Activated CD4-positive, alpha-beta T cell treated with anti-CD3 and anti-CD28 coated beads, Interleukin-2, amount 10 ng/mL, durations not matched to agents 24 days and 14 days (primary cell): ENCODE results near the gene ANKRD24. TPM values are rescaled to one million over a fixed set of nuclear protein-coding genes. Genes with fewer than 3 reads are reported as not detected.

Experiments
- DNase-seq: peaks from one replicate; pipeline ENCODE4 v3.0.0; 2022
- H3K27ac Mint-ChIP-seq: one replicate; pipeline ENCODE4 v1.8.0; 2022; ENCODE audit warnings: mild to moderate bottlenecking, mixed read lengths
- H3K27me3 Mint-ChIP-seq: one replicate; pipeline ENCODE4 v1.8.0; 2022; ENCODE audit warnings: mixed read lengths
- H3K36me3 Mint-ChIP-seq: one replicate; pipeline ENCODE4 v1.8.0; 2022; ENCODE audit warnings: low read depth, mild to moderate bottlenecking, mixed read lengths
- H3K4me1 Mint-ChIP-seq: one replicate; pipeline ENCODE4 v1.8.0; 2021; ENCODE audit warnings: mixed read lengths
- H3K4me3 Mint-ChIP-seq: one replicate; pipeline ENCODE4 v1.8.0; 2022; ENCODE audit warnings: mild to moderate bottlenecking, moderate library complexity, mixed read lengths
- H3K9me3 Mint-ChIP-seq: one replicate; pipeline ENCODE4 v1.8.0; 2021; ENCODE audit warnings: mixed read lengths
- intact Hi-C: fragments of 100-400 bp; cut with micrococcal nuclease; formaldehyde crosslinking; loops from one replicate; pipeline ENCODE4 v1.15.1; 2023
- total RNA-seq: library from RNA; stranded (reverse); gene quantifications from 2 replicates; pipeline ENCODE4 v1.2.3, GENCODE V29; 2022

The ANKRD24 gene
- total RNA-seq, 1 donor from 2014 or later: 0.72 TPM

GRCh38 chr19:4197625-4198466, 15.4 kb downstream of the ANKRD24 start:
- Mint-ChIP-seq H3K9me3 (peaks cover 11% of the 10 kb centered on the region), H3K36me3 (peaks cover 8% of the 10 kb centered on the region), H3K4me1 (peaks cover 8% of the 10 kb centered on the region), H3K4me3 (no peak overlapping the region), H3K27me3 (peaks cover 27% of the 10 kb centered on the region), H3K27ac (no peak overlapping the region)
- DNase-seq: no peak
- intact Hi-C loops: no loop called here

GRCh38 chr19:4198467-4199126, 16.1 kb downstream of the ANKRD24 start:
- Mint-ChIP-seq H3K27ac (no peak overlapping the region), H3K9me3 (peaks cover 11% of the 10 kb centered on the region), H3K4me1 (peaks cover 8% of the 10 kb centered on the region), H3K36me3 (peaks cover 8% of the 10 kb centered on the region), H3K27me3 (peaks cover 27% of the 10 kb centered on the region), H3K4me3 (no peak overlapping the region)
- no peak for DNase-seq
- intact Hi-C loops: no loop called here

GRCh38 chr19:4199699-4200293, 17.3 kb downstream of the ANKRD24 start:
- Mint-ChIP-seq H3K27me3 (peaks cover 24% of the 10 kb centered on the region), H3K9me3 (peaks cover 11% of the 10 kb centered on the region), H3K4me3 (no peak overlapping the region), H3K36me3 (peaks cover 8% of the 10 kb centered on the region), H3K27ac (no peak overlapping the region), H3K4me1 (peaks cover 10% of the 10 kb centered on the region)
- DNase-seq: no peak
- intact Hi-C loops: loop anchor here (5.0 kb wide), 1 partner anchor 212 kb away; the partner anchor contains the start of gene EEF2

GRCh38 chr19:4200940-4201542, 18.6 kb downstream of the ANKRD24 start:
- Mint-ChIP-seq H3K36me3 (peaks cover 8% of the 10 kb centered on the region), H3K27me3 (peaks cover 24% of the 10 kb centered on the region), H3K4me3 (no peak overlapping the region), H3K9me3 (peaks cover 11% of the 10 kb centered on the region), H3K4me1 (peaks cover 10% of the 10 kb centered on the region), H3K27ac (no peak overlapping the region)
- intact Hi-C loops: loop anchor here (5.0 kb wide), 1 partner anchor 214 kb away; the partner anchor contains the start of gene EEF2
- no peak for DNase-seq

- peaks cover 10% of the 10 kb centered on the region for H3K4me1 Mint-ChIP-seq
- no peak for DNase-seq
- H3K27me3 Mint-ChIP-seq: peaks cover 22% of the 10 kb centered on the region
- H3K27ac Mint-ChIP-seq: no peak overlapping the region
- no peak overlapping the region for H3K4me3 Mint-ChIP-seq
- H3K9me3 Mint-ChIP-seq: peaks cover 11% of the 10 kb centered on the region
- H3K36me3 Mint-ChIP-seq: peaks cover 8% of the 10 kb centered on the region
- intact Hi-C loops: loop anchor here (5.0 kb wide), 1 partner anchor 214 kb away; the partner anchor contains the start of gene EEF2
These were observed 19.3 kb downstream of the ANKRD24 start for GRCh38 chr19:4201798-4202197.

GRCh38 chr19:4206818-4207484, 24.5 kb downstream of the ANKRD24 start:
- no peaks in the 10 kb centered on the region for H3K36me3 Mint-ChIP-seq
- no peak overlapping the region for H3K4me3 Mint-ChIP-seq
- intact Hi-C loops: no loop called here
- no peak overlapping the region for H3K27ac Mint-ChIP-seq
- no peaks in the 10 kb centered on the region for H3K9me3 Mint-ChIP-seq
- peaks cover 2% of the 10 kb centered on the region for H3K4me1 Mint-ChIP-seq
- no peak for DNase-seq
- H3K27me3 Mint-ChIP-seq: no peaks in the 10 kb centered on the region

GRCh38 chr19:4208385-4209094, 26.1 kb downstream of the ANKRD24 start:
- H3K4me1 Mint-ChIP-seq: peaks cover 2% of the 10 kb centered on the region
- H3K9me3 Mint-ChIP-seq: no peaks in the 10 kb centered on the region
- no peaks in the 10 kb centered on the region for H3K36me3 Mint-ChIP-seq
- no peak for DNase-seq
- no peaks in the 10 kb centered on the region for H3K27me3 Mint-ChIP-seq
- no peak overlapping the region for H3K27ac Mint-ChIP-seq
- no peak overlapping the region for H3K4me3 Mint-ChIP-seq
- intact Hi-C loops: no loop called here

- no peak for DNase-seq
- no peak overlapping the region for H3K4me3 Mint-ChIP-seq
- no peak overlapping the region for H3K27ac Mint-ChIP-seq
- no peaks in the 10 kb centered on the region for H3K27me3 Mint-ChIP-seq
- intact Hi-C loops: no loop called here
- no peaks in the 10 kb centered on the region for H3K36me3 Mint-ChIP-seq
- H3K9me3 Mint-ChIP-seq: no peaks in the 10 kb centered on the region
- peaks cover 2% of the 10 kb centered on the region for H3K4me1 Mint-ChIP-seq
These were observed 27.8 kb downstream of the ANKRD24 start for GRCh38 chr19:4210166-4210731.

- no peaks in the 10 kb centered on the region for H3K36me3 Mint-ChIP-seq
- H3K27ac Mint-ChIP-seq: no peak overlapping the region
- intact Hi-C loops: no loop called here
- H3K4me3 Mint-ChIP-seq: no peak overlapping the region
- DNase-seq: no peak
- H3K4me1 Mint-ChIP-seq: peaks cover 2% of the 10 kb centered on the region
- H3K27me3 Mint-ChIP-seq: no peaks in the 10 kb centered on the region
- peaks cover 4% of the 10 kb centered on the region for H3K9me3 Mint-ChIP-seq
These were observed 30.6 kb downstream of the ANKRD24 start for GRCh38 chr19:4213116-4213515.

- no peak overlapping the region for H3K4me3 Mint-ChIP-seq
These were observed 33.3 kb downstream of the ANKRD24 start for GRCh38 chr19:4215807-4216206.

GRCh38 chr19:4216846-4217245, 34.4 kb downstream of the ANKRD24 start:
- no peaks in the 10 kb centered on the region for H3K27me3 Mint-ChIP-seq
- intact Hi-C loops: no loop called here
- peaks cover 4% of the 10 kb centered on the region for H3K9me3 Mint-ChIP-seq
- H3K4me1 Mint-ChIP-seq: peaks cover 2% of the 10 kb centered on the region
- DNase-seq: no peak
- no peaks in the 10 kb centered on the region for H3K36me3 Mint-ChIP-seq
- no peak overlapping the region for H3K27ac Mint-ChIP-seq
- H3K4me3 Mint-ChIP-seq: no peak overlapping the region

More at GRCh38 chr19:4215807-4216206, 33.3 kb downstream of the ANKRD24 start:
- H3K4me1 Mint-ChIP-seq: peaks cover 2% of the 10 kb centered on the region
- intact Hi-C loops: no loop called here
- DNase-seq: no peak
- no peaks in the 10 kb centered on the region for H3K27me3 Mint-ChIP-seq
- H3K27ac Mint-ChIP-seq: no peak overlapping the region
- peaks cover 4% of the 10 kb centered on the region for H3K9me3 Mint-ChIP-seq
- H3K36me3 Mint-ChIP-seq: no peaks in the 10 kb centered on the region

GRCh38 chr19:4217429-4218264, 35.2 kb downstream of the ANKRD24 start:
- no peak for DNase-seq
- Mint-ChIP-seq H3K27me3 (no peaks in the 10 kb centered on the region), H3K4me1 (peaks cover 2% of the 10 kb centered on the region), H3K27ac (no peak overlapping the region), H3K4me3 (no peak overlapping the region), H3K36me3 (no peaks in the 10 kb centered on the region), H3K9me3 (peaks cover 4% of the 10 kb centered on the region)
- intact Hi-C loops: no loop called here
